ENCODE results near the gene DMTF1. TPM values are rescaled to one million over a fixed set of nuclear protein-coding genes. Genes with fewer than 3 reads are reported as not detected.
"Not testable (repeated sequence)": the region's sequence is repeated elsewhere in the genome, so short reads cannot be mapped to it uniquely, and the experiment has no call there.

The DMTF1 gene
- total RNA-seq, 4 donors from 2014 or later, result 125 to 174 (median 146) TPM

DNA sequence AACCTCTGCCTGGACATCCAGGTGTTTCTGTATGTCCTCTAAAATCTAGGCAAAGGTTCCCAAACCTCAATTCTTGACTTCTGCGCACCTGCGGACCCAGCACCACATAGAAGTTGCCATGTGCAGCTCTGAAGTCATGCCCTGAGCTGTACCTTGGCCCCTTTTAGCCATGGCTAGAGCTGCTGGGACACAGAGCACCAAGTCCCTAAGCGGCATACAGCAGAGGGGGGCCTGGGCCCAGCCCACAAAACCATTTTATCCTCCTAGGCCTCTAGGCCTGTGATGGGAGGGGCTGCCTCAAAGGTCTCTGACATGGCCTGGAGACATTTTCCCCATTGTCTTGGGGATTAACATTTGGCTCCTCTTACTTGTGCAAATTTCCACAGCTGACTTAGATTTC is 52.7 kb downstream of the DMTF1 start:
- Histone ChIP-seq H3K36me3 (no peaks in the 10 kb centered on the region), H3K9me3 (no peaks in the 10 kb centered on the region), H3K4me3 (replicated peaks in 1 of 3) (no peak overlapping the region), H3K27me3 (no peaks in the 10 kb centered on the region), H3K27ac (no peak overlapping the region), H3K4me1 (peaks cover 20 to 33% of the 10 kb centered on the region in 2 donors)
- TF ChIP-seq POLR2A (IDR thresholded peaks at IDR 0.05), result no peak
- no peak for TF ChIP-seq CTCF (IDR thresholded peaks at IDR 0.05)
- 70 to 71% methylated on average over 3 of the region's 3 CpGs for WGBS, 2 donors
- intact Hi-C loops (cut with DNase I), result no loop called here
- no peak for DNase-seq

DNA sequence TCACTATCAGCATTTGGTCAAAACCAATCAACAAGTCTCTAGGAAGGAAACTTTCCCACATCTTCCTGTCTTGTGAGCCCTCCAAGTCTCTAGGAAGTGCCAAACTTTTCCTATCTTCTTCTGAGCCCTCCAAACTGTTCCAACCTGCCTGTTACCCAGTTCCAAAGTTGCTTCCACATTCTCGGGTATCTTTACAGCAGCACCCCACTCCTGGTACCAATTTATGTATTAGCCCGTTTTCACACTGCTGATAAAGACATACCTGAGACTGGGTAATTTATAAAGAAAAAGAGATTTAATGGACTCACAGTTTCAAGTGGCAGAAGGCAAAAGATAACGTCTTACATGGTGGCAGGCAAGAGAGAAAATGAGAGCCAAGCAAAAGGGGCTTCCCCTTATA is 53.4 kb downstream of the DMTF1 start:
- H3K9me3 ChIP-seq; H3K27me3 ChIP-seq; DNase-seq; H3K27ac ChIP-seq; H3K4me3 ChIP-seq (replicated peaks in 1 of 3); H3K36me3 ChIP-seq; intact Hi-C loops (cut with DNase I): not testable (repeated sequence)
- peaks cover 17 to 33% of the 10 kb centered on the region in 2 donors for H3K4me1 ChIP-seq
- 96 to 98% methylated on average over 3 of the region's 3 CpGs for WGBS, 2 donors

DNA sequence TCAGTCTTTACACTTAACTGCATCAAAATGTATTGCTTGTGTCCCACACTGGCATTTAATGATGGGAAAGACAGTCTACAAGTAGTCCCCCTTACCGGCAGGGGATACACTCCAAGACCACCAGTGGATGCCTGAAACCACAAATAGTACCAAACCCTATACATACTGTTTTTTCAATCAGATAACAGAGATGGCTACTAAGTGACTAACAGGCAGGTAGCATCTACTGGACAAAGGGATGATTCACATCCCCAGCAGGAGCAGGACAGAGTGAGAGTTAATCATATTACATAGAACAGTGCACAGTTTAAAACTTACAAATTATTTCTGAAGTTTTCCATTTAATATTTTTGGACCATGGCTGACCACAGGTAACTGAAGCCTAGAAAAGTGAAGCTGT is 54.1 kb downstream of the DMTF1 start:
- DNase-seq, result no peak
- intact Hi-C loops (cut with DNase I), result no loop called here
- H3K36me3 ChIP-seq, result no peaks in the 10 kb centered on the region
- TF ChIP-seq POLR2A (IDR thresholded peaks at IDR 0.05), result no peak
- no peak for TF ChIP-seq CTCF (IDR thresholded peaks at IDR 0.05)
- H3K9me3 ChIP-seq, result no peaks in the 10 kb centered on the region
- no peak overlapping the region for H3K4me3 ChIP-seq (replicated peaks in 1 of 3)
- peaks cover 13 to 35% of the 10 kb centered on the region in 2 donors for H3K4me1 ChIP-seq
- WGBS, 2 donors, result 96% methylated on average over 1 of the region's 1 CpG
- H3K27ac ChIP-seq, result no peak overlapping the region
- no peaks in the 10 kb centered on the region for H3K27me3 ChIP-seq

DNA sequence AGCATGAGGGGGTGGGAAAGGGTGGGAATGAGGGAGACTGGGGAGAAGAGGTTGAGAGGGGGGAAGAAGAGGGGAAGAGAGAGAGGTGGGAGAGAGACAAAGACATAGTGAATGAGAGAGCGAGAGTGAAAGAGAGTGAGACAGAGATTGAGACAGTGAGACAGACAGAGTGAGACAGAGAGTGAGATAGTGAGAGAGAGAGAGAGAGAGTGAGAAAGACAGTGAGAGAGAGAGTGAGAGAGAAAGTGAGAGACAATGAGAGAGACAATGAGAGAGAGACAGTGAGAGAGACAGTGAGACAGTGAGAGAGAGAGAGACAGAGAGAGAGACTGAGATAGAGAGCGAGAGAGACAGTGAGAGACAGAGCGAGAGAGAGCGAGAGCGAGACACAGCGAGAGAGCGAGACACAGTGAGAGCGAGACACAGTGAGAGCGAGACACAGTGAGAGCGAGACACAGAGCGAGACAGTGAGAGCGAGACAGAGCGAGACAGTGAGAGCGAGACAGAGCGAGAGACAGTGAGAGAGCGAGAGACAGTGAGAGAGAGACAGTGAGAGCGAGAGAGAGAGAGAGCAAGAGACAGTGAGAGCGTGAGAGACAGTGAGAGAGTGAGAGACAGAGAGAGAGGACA is 57.2 kb downstream of the DMTF1 start:
- DNase-seq, result no peak
- Histone ChIP-seq H3K27ac (no peak overlapping the region), H3K9me3 (no peaks in the 10 kb centered on the region), H3K4me3 (replicated peaks in 1 of 3) (no peak overlapping the region), H3K36me3 (no peaks in the 10 kb centered on the region), H3K4me1 (peaks cover 25 to 45% of the 10 kb centered on the region in 2 donors), H3K27me3 (no peaks in the 10 kb centered on the region)
- intact Hi-C loops (cut with DNase I), result no loop called here
- no peak for TF ChIP-seq CTCF (IDR thresholded peaks at IDR 0.05)
- TF ChIP-seq POLR2A (IDR thresholded peaks at IDR 0.05), result no peak
- 89 to 91% methylated on average over 17 to 18 of the region's 18 CpGs for WGBS, 2 donors

DNA sequence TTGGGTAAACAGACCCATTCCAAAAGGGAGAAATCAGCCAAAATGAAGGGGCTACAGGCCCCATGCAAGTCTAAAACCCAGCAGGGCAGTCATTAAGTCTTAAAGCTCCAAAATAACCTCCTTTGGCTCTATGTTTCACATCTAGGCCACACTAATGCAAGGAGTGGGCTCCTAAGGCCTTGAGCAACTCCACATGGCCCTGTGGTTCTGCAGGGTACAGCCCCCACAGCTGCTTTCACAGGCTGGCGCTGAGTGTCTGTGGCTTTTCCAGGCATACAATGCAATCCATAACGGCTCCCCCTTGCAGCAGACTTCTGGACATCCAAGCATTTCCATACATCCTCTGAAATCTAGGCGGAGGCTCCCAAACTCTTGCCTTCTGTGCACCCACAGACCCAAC is 58.3 kb downstream of the DMTF1 start:
- 95 to 100% methylated on average over 3 of the region's 3 CpGs for WGBS, 2 donors
- Histone ChIP-seq H3K4me3 (replicated peaks in 1 of 3) (no peak overlapping the region), H3K9me3 (no peaks in the 10 kb centered on the region), H3K4me1 (peaks cover 32 to 50% of the 10 kb centered on the region in 2 donors), H3K27ac (no peak overlapping the region), H3K27me3 (no peaks in the 10 kb centered on the region), H3K36me3 (no peaks in the 10 kb centered on the region)
- DNase-seq, result no peak
- TF ChIP-seq CTCF (IDR thresholded peaks at IDR 0.05) (no peak), POLR2A (IDR thresholded peaks at IDR 0.05) (no peak)
- intact Hi-C loops (cut with DNase I), result no loop called here
